BLaER1 (cell line): ENCODE results near the gene CELF4.

Source experiments
- H3K27ac ChIP-seq: shearing (Covaris generic); formaldehyde crosslinking; 2 replicates; pipeline ENCODE4 v1.8.1; 2022
- H3K27me3 ChIP-seq: shearing (Covaris generic); formaldehyde crosslinking; 2 replicates; pipeline ENCODE4 v1.8.1; 2022
- H3K36me3 ChIP-seq: shearing (Covaris generic); formaldehyde crosslinking; 2 replicates; pipeline ENCODE4 v1.8.1; 2022
- H3K4me1 ChIP-seq: shearing (Covaris generic); formaldehyde crosslinking; 2 replicates; pipeline ENCODE4 v1.8.1; 2022
- H3K4me2 ChIP-seq: shearing (Covaris generic); formaldehyde crosslinking; 2 replicates; pipeline ENCODE4 v1.8.1; 2022
- H3K4me3 ChIP-seq: shearing (Covaris generic); formaldehyde crosslinking; 2 replicates; pipeline ENCODE4 v1.8.1; 2022
- H3K9ac ChIP-seq: shearing (Covaris generic); formaldehyde crosslinking; 2 replicates; pipeline ENCODE4 v1.8.1; 2022
- H3K9me3 ChIP-seq: shearing (Covaris generic); formaldehyde crosslinking; 2 replicates; pipeline ENCODE4 v1.8.1; 2022
- H4K20me1 ChIP-seq: shearing (Covaris generic); formaldehyde crosslinking; 2 replicates; pipeline ENCODE4 v1.8.1; 2022
- Cebpa-rat ChIP-seq: shearing (Covaris generic); IDR thresholded peaks from 2 replicates; pipeline ENCODE4 v1.8.1; 2022

The CELF4 gene

GRCh38 chr18:37450434-37451132 is 115.0 kb downstream of the CELF4 start:
- no peaks in the 10 kb centered on the region for H3K27me3 ChIP-seq
- no peak overlapping the region for H3K9ac ChIP-seq
- H3K4me1 ChIP-seq, result peaks cover 17% of the 10 kb centered on the region
- H3K36me3 ChIP-seq, result no peaks in the 10 kb centered on the region
- H4K20me1 ChIP-seq, result no peaks in the 10 kb centered on the region
- no peaks in the 10 kb centered on the region for H3K9me3 ChIP-seq
- H3K4me2 ChIP-seq, result no peak overlapping the region
- TF ChIP-seq Cebpa-rat, result no peak
- H3K27ac ChIP-seq, result no peak overlapping the region
- H3K4me3 ChIP-seq, result no peak overlapping the region

GRCh38 chr18:37449618-37450017 is 116.0 kb downstream of the CELF4 start:
- TF ChIP-seq Cebpa-rat, result no peak
- H3K27ac ChIP-seq, result no peak overlapping the region
- H3K4me2 ChIP-seq, result no peak overlapping the region
- no peaks in the 10 kb centered on the region for H3K36me3 ChIP-seq
- no peaks in the 10 kb centered on the region for H3K9me3 ChIP-seq
- no peak overlapping the region for H3K4me3 ChIP-seq
- peaks cover 27% of the 10 kb centered on the region for H3K4me1 ChIP-seq
- no peaks in the 10 kb centered on the region for H3K27me3 ChIP-seq
- no peak overlapping the region for H3K9ac ChIP-seq
- no peaks in the 10 kb centered on the region for H4K20me1 ChIP-seq

GRCh38 chr18:37448946-37449345 is 116.7 kb downstream of the CELF4 start:
- H3K9ac ChIP-seq, result no peak overlapping the region
- no peak overlapping the region for H3K4me2 ChIP-seq

GRCh38 chr18:37447962-37448888 is 117.4 kb downstream of the CELF4 start:
- Histone ChIP-seq H3K9me3 (no peaks in the 10 kb centered on the region), H3K27ac (no peak overlapping the region), H3K4me3 (no peak overlapping the region), H3K4me2 (no peak overlapping the region), H3K4me1 (peaks cover 36% of the 10 kb centered on the region), H3K27me3 (no peaks in the 10 kb centered on the region), H3K36me3 (no peaks in the 10 kb centered on the region), H3K9ac (no peak overlapping the region), H4K20me1 (no peaks in the 10 kb centered on the region)
- no peak for TF ChIP-seq Cebpa-rat

More at GRCh38 chr18:37448946-37449345, 116.7 kb downstream of the CELF4 start:
- Histone ChIP-seq H3K27ac (no peak overlapping the region), H3K4me3 (no peak overlapping the region), H3K4me1 (peaks cover 33% of the 10 kb centered on the region), H4K20me1 (no peaks in the 10 kb centered on the region), H3K36me3 (no peaks in the 10 kb centered on the region), H3K9me3 (no peaks in the 10 kb centered on the region), H3K27me3 (no peaks in the 10 kb centered on the region)
- TF ChIP-seq Cebpa-rat, result no peak

GRCh38 chr18:37445836-37446235 is 119.8 kb downstream of the CELF4 start:
- H3K9ac ChIP-seq, result no peak overlapping the region
- H3K4me3 ChIP-seq, result no peak overlapping the region
- no peaks in the 10 kb centered on the region for H3K36me3 ChIP-seq
- no peaks in the 10 kb centered on the region for H3K9me3 ChIP-seq
- H3K4me1 ChIP-seq, result peaks cover 44% of the 10 kb centered on the region
- H4K20me1 ChIP-seq, result no peaks in the 10 kb centered on the region
- TF ChIP-seq Cebpa-rat, result no peak
- no peaks in the 10 kb centered on the region for H3K27me3 ChIP-seq
- H3K27ac ChIP-seq, result 0 out of 2 replicates have a peak overlapping the region, but pooled peaks have one; percentile 51
- H3K4me2 ChIP-seq, result no peak overlapping the region; the same call in 1 of the 2 replicates

- Histone ChIP-seq H3K9ac (peak overlapping the region; percentile 57), H4K20me1 (no peaks in the 10 kb centered on the region), H3K9me3 (no peaks in the 10 kb centered on the region), H3K27me3 (no peaks in the 10 kb centered on the region), H3K27ac (peak overlapping the region; percentile 51), H3K4me3 (no peak overlapping the region), H3K4me2 (peak overlapping the region; percentile 76), H3K4me1 (peaks cover 49% of the 10 kb centered on the region), H3K36me3 (no peaks in the 10 kb centered on the region)
- no peak for TF ChIP-seq Cebpa-rat
Observed at GRCh38 chr18:37445368-37445767, 120.2 kb downstream of the CELF4 start.

- H3K36me3 ChIP-seq, result no peaks in the 10 kb centered on the region
- no peak for TF ChIP-seq Cebpa-rat
Observed at GRCh38 chr18:37443325-37444055, 122.1 kb downstream of the CELF4 start.

GRCh38 chr18:37442477-37442876 is 123.1 kb downstream of the CELF4 start:
- TF ChIP-seq Cebpa-rat, result no peak
- peaks cover 75% of the 10 kb centered on the region for H3K4me1 ChIP-seq
- no peak overlapping the region for H3K4me3 ChIP-seq
- H3K9ac ChIP-seq, result no peak overlapping the region
- 0 out of 2 replicates have a peak, but pooled peaks cover 4% of the 10 kb centered on the region for H3K9me3 ChIP-seq
- no peak overlapping the region for H3K27ac ChIP-seq
- H3K36me3 ChIP-seq, result no peaks in the 10 kb centered on the region
- H3K4me2 ChIP-seq, result peak overlapping the region; percentile 1; the same call in 1 of the 2 replicates
- H4K20me1 ChIP-seq, result no peaks in the 10 kb centered on the region
- no peaks in the 10 kb centered on the region for H3K27me3 ChIP-seq

More at GRCh38 chr18:37443325-37444055, 122.1 kb downstream of the CELF4 start:
- Histone ChIP-seq H3K9me3 (no peaks in the 10 kb centered on the region), H4K20me1 (no peaks in the 10 kb centered on the region), H3K9ac (no peak overlapping the region), H3K4me3 (no peak overlapping the region), H3K4me1 (peaks cover 67% of the 10 kb centered on the region), H3K27ac (no peak overlapping the region), H3K4me2 (peak overlapping the region; percentile 1; the same call in 1 of the 2 replicates), H3K27me3 (no peaks in the 10 kb centered on the region)

- Histone ChIP-seq H3K36me3 (no peaks in the 10 kb centered on the region), H3K4me3 (no peak overlapping the region), H3K4me1 (peaks cover 82% of the 10 kb centered on the region), H3K27me3 (no peaks in the 10 kb centered on the region), H4K20me1 (no peaks in the 10 kb centered on the region), H3K4me2 (peak overlapping the region; percentile 71), H3K9ac (no peak overlapping the region), H3K9me3 (0 out of 2 replicates have a peak, but pooled peaks cover 5% of the 10 kb centered on the region), H3K27ac (no peak overlapping the region)
- TF ChIP-seq Cebpa-rat, result no peak
Observed at GRCh38 chr18:37441821-37442220, 123.8 kb downstream of the CELF4 start.
